NK-92 (cell line): Measurements from ENCODE around the gene KLK15.
"Not testable (repeated sequence)": the region's sequence is repeated elsewhere in the genome, so short reads cannot be mapped to it uniquely, and the experiment has no call there.

Source experiments
- DNase-seq: peaks from one replicate; lab custom pipeline; 2025; ENCODE audit not compliant: unreplicated experiment; lab: John Stamatoyannopoulos, UW

KLK15 gene

DNA sequence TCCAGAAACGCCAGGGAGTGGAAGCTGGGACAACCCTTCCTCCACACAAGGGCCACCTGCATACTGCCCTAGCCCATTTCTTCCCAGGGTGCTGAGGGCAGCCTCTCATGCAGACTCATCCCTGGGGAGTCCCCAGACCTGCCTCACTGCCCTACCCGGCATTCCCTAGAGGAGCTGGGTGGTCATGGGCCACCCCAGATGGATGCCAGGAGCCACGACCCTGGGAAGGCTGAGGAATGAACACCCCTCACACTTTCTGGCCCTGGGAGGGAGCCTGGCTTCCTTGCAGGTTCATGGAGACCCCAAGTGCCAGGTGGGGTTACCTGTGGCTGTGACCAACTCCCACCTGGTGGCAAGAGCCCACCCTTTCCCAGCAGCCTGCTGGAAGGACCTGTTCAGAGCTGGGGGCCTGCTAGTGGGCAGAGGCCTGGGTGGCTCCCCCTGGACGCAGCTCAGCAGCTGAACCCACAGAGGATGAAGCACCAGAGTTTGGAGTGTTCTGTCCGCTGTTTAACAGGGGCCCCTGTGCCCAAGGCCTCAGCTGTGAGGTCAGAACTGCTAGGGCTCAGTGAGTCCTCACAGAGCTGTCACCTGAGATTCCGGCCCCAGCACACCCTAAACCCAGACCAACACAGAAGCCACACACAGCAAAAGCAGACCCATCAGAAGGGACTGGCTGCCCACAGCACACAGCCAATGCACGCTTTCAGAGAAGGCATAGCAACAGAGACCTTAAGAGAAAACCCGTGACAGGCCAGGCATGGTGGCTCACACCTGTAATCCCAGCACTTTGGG, 36.5 kb downstream of the KLK15 start:
- no peak for DNase-seq

GRCh38 chr19:50796128-50796633, 37.2 kb downstream of the KLK15 start:
- no peak for DNase-seq

- no peak for DNase-seq
Measured at GRCh38 chr19:50795664-50796073, 37.7 kb downstream of the KLK15 start.

- DNase-seq, result no peak
Measured at GRCh38 chr19:50794876-50795663, 38.3 kb downstream of the KLK15 start.

DNA sequence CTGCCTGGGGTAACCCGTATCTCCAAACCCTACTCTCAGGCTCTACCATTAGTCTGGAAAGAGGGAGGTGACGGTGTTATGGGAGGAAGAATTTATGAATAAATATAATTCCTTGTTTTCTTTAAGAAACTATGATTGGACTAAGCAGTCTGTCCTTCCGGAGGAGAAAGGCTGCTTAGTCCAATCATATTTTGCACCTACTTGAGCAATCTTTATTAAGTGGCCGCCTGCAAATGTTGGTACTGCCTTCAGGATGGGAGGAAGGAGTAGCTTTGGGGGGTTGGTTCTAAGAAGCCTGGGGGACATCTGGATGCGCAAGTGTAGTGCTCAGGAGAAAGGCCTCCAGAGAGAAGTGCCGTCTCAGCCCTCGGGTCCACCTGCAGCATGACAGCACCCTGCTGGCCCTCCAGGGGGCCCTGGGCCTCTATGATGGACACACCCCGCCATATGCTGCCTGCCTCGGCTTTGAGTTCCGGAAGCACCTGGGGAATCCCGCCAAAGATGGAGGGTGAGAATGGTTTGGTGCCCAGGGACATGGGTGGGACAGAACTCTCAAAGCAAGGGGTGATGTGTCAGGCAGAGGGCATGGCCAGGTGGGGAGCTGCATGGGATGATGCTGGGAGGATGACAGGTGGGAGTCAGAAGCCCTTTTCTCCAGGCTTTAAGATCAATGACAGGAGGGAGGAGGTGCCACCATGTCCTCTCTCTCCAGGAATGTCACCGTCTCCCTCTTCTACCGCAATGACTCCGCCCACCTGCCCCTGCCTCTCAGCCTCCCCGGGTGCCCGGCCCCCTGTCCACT, 39.1 kb downstream of the KLK15 start:
- no peak for DNase-seq

DNA sequence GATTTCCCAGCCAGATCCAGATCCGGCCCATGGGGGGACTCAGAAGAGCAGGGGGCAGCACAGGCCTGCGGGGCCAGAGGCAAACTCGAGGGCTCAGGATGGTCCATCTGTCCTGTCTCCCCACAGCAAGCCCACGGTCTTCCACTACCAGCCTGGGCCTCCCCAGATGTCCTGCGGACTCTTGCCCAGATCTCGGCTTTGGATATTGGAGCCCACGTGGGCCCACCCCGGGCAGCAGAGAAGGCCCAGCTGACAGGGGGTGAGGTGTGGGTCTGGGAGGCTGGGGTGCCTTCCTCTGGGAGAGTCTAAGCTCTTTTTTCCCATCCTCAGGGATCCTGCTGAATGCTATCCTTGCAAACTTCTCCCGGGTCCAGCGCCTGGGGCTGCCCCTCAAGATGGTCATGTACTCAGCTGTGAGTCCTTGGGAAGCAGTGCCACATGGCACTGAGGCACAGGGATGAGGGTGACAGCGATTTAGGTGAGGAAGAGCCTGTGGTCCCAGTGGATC, 39.8 kb downstream of the KLK15 start:
- no peak for DNase-seq

GRCh38 chr19:50792272-50793250, 40.8 kb downstream of the KLK15 start:
- no peak for DNase-seq

DNA sequence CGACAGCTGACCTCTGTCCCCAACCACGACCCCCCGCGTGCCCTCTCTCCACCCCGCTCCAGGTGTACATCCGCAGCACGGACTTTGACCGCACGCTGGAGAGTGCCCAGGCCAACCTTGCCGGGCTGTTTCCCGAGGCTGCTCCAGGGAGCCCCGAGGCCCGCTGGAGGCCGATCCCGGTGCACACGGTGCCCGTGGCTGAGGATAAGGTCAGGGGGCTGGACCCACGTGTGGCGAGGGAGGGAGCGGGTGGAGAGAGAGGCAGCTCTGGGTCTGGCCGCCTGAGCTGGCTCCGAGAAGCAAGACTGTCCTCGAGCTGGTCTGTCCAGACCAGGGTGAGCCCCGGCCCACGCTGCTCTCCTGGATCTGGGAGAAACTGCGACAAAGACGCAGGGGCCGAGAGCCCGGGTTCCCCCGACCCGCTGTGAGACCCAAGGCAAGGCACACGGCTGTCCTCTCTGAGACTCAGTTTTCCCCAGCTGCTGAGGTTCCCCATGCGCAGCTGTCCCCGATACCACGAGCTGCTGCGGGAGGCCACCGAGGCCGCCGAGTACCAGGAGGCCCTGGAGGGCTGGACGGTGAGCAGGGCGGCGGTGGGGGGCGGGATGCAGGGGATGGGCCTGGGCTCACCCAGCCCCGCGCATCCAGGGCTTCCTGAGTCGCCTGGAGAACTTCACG, 41.6 kb downstream of the KLK15 start:
- no peak for DNase-seq

DNA sequence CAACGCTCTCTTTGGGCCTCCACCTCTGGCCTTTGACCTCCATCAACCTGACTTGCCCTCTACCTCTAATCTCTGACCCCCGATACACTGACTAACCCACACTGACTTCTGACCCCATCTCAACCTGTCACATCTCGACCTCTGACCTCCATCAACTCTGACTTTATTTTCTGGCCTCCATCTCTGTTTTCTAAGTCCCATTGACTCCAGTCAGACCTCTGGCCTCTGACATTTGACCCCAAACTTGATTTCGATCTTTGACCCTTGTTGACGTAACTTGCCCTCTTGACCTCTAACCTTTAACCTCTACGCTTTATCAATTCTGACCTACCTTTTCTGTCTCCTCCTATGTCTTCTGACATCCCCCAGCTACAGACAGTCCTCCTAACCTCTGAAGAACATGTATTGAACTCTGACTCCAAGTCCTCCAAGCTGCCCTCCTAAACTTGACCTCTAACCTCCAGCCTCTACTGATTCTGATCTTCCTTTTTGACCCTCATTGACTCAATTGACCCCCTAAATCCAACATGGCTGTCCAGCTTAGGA, 42.4 kb downstream of the KLK15 start:
- DNase-seq, result no peak

GRCh38 chr19:50790396-50790795, 43.0 kb downstream of the KLK15 start, which contains the start of gene ACP4:
Gene ACP4, plus strand, starts transcription at chr19:50790415. Its CDS starts 0 bp downstream, at chr19:50790415.
- DNase-seq, result no peak

GRCh38 chr19:50785329-50785728, 48.0 kb downstream of the KLK15 start:
- no peak for DNase-seq

- DNase-seq, result no peak
Measured at GRCh38 chr19:50784710-50785109, 48.7 kb downstream of the KLK15 start.

DNA sequence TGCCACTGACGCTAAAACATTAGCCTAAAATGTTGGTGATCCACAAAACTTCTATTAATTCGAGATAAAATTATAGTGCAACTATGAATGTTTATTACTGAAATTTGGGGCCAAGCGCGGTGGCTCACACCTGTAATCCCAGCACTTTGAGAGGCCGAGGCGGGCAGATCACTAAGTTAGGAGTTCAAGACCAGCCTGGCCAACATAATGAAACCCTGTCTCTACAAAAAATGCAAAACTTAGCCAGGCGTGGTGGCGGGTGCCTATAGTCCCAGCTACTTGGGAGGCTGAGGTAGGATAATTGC, 49.6 kb downstream of the KLK15 start:
- not testable (repeated sequence) for DNase-seq

GRCh38 chr19:50780753-50781435, 52.5 kb downstream of the KLK15 start:
- DNase-seq, result no peak

DNA sequence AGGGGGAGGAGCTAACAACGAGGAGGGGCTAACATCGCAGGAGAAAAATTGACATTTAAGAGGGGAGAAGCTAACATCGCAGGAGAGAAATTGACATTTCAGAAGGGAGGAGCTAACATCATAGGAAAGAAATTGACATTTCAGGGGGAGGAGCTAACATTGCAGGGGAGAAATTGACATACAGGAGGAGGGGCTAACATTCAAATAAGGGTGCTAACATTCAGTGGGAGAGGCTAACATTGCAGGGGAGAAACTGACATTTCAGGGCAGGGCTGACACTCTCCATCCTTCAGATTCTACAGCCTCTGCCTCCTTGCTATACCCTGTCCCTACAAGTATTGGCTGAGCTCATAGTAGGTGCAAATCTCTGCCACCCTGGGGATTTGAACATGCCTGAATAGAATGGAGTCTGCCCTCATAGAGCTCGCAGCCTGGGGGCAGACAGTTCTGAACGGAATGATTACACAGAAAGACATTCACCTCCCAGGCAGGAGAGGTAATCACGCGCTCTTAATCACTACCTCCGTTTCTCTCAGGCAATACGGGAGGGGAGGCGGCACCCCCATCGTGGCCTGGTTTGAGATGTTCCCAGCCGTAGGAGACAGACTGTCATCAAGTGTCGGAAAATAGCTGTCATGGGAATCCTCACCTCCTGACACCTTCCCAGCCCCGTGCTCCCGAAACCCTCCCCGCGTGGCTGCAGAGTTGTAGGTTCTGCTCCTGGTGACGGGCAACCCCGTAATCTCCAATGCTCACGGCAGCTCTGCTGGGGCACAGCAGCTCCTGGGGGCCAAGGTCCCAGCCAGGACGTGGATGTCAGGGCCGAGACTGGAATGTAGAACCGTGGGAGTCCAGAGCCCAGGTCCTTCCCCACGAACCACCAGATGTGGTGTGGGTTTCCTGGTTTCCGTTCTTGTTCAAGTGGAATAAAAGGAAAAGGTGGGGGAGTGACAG, 53.6 kb downstream of the KLK15 start:
- no peak for DNase-seq

DNA sequence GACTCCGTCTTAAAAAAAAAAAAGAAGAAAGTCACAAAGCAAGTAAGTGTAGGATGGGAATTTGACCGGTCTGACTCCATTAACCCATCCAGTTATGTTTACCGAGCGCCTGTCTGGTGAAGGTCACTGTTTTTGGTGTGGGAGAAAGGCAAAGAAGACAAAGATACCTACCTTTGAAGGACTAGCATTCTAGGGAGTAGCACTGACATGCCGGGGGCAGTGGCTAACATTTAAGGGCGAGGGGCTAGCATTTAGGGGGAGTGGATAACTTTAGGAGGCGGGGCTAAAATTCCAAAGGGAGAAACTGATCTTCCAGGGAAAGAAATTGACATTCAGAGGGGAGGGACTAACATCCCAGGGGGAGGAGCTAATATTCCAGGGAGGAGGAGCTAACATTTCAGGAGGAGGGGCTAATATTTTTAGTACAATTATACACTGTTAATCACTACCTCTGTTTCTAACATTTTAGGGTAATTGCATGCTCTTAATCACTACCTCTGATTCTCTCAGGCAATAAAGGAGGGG, 54.4 kb downstream of the KLK15 start:
- no peak for DNase-seq

DNA sequence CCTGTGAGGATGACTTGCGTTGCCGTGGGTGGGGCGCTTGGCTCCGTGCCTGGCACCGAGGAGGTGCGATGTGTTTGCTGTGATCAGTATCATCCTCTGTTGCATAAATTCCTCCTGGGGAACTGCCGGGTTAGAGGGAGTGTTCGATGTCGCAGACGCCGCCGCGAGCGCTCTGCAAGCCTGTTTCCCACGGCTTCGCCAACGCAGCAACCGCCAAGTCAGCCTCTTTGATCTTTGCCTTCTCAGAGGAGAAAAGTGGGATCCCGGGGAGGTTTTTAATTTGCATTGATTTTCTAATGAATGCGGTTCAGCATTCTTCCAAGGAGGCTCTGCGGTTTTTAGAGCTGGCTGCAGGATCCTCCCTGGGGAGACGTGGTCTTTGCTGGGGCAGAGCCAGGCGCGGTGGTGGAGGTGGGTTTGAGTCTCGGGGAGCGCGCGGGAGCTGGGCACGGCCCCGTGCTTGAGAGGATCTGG, 55.5 kb downstream of the KLK15 start:
- no peak for DNase-seq
